NT2/D1 (cell line): ENCODE data around the gene USH1C.

Experiments used
- DNase-seq: peaks from one replicate; pipeline ENCODE4 v3.0.0-alpha.2; 2011; ENCODE audit warnings: low read depth, low spot score
- H3K27me3 ChIP-seq: 2 replicates; pipeline ENCODE4 v1.6.0; 2011; ENCODE audit warnings: mild to moderate bottlenecking; ENCODE audit not compliant: insufficient read length, insufficient read depth
- H3K36me3 ChIP-seq: 2 replicates; pipeline ENCODE4 v1.6.1; 2011; ENCODE audit warnings: mild to moderate bottlenecking, low read length, mixed read lengths; ENCODE audit not compliant: insufficient read depth, insufficient read length
- H3K4me1 ChIP-seq: 2 replicates; pipeline ENCODE4 v1.5.1; 2011; ENCODE audit not compliant: insufficient read depth, insufficient read length
- H3K4me3 ChIP-seq: 2 replicates; pipeline ENCODE4 v1.5.1; 2011; ENCODE audit warnings: low read depth; ENCODE audit not compliant: insufficient read length
- H3K9ac ChIP-seq: 2 replicates; pipeline ENCODE4 v1.6.0; 2011; ENCODE audit warnings: low read depth; ENCODE audit not compliant: insufficient read length
- H3K9me3 ChIP-seq: 2 replicates; pipeline ENCODE4 v1.5.1; 2011; ENCODE audit warnings: mild to moderate bottlenecking, low read length; ENCODE audit not compliant: insufficient read depth
- SUZ12 ChIP-seq: IDR thresholded peaks from 2 replicates; pipeline ENCODE4 v1.6.1; 2011; ENCODE audit not compliant: insufficient read length, insufficient read depth; ENCODE audit errors: extremely low read depth
- YY1 ChIP-seq: IDR thresholded peaks from 2 replicates; pipeline ENCODE4 v1.6.1; 2011; ENCODE audit not compliant: insufficient read length, insufficient read depth
- ZNF274 ChIP-seq: IDR thresholded peaks from 2 replicates; pipeline ENCODE4 v1.6.1; 2011; ENCODE audit warnings: mild to moderate bottlenecking, low read depth, low read length

USH1C gene

GRCh38 chr11:17564687-17565042, 20.4 kb upstream of the USH1C start:
- H3K9ac ChIP-seq = no peak overlapping the region
- H3K4me3 ChIP-seq = no peak overlapping the region
- no peaks in the 10 kb centered on the region for H3K4me1 ChIP-seq
- no peaks in the 10 kb centered on the region for H3K27me3 ChIP-seq
- TF ChIP-seq ZNF274 (no peak), SUZ12 (no peak), YY1 (no peak)
- no peak for DNase-seq
- no peaks in the 10 kb centered on the region for H3K36me3 ChIP-seq
- no peaks in the 10 kb centered on the region for H3K9me3 ChIP-seq

GRCh38 chr11:17563961-17564686, 19.9 kb upstream of the USH1C start:
- Histone ChIP-seq H3K27me3 (no peaks in the 10 kb centered on the region), H3K4me3 (no peak overlapping the region), H3K4me1 (no peaks in the 10 kb centered on the region), H3K36me3 (no peaks in the 10 kb centered on the region), H3K9me3 (no peaks in the 10 kb centered on the region), H3K9ac (no peak overlapping the region)
- TF ChIP-seq SUZ12 = no peak
- no peak for TF ChIP-seq ZNF274
- TF ChIP-seq YY1 = no peak
- DNase-seq = no peak

GRCh38 chr11:17563231-17563646, 19.0 kb upstream of the USH1C start:
- TF ChIP-seq YY1 = no peak
- TF ChIP-seq ZNF274 = no peak
- no peak for DNase-seq
- no peaks in the 10 kb centered on the region for H3K9me3 ChIP-seq
- H3K9ac ChIP-seq = no peak overlapping the region
- H3K27me3 ChIP-seq = no peaks in the 10 kb centered on the region
- H3K4me3 ChIP-seq = no peak overlapping the region
- no peaks in the 10 kb centered on the region for H3K4me1 ChIP-seq
- no peaks in the 10 kb centered on the region for H3K36me3 ChIP-seq

DNA sequence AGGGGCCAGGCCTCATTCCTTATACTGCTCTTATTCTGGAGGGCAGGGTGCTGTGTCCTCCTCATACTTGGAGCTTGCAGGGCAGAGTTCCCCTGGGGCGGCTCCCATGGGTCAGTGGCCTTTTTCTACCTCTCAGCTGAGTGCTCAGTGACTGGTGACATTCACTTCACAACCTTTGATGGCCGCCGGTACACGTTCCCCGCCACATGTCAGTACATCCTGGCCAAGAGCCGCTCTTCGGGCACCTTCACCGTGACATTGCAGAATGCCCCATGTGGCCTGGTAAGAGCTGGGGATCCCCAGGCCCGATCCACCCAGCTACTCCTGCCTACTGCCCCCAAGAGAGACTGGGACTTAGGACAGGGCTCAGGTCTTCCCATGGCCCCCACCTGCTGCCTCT, 17.3 kb upstream of the USH1C start:
- DNase-seq = no peak
- TF ChIP-seq YY1 (no peak), ZNF274 (no peak), SUZ12 (no peak)
- no peak overlapping the region for H3K9ac ChIP-seq
- H3K4me1 ChIP-seq = no peaks in the 10 kb centered on the region
- H3K27me3 ChIP-seq = no peaks in the 10 kb centered on the region
- H3K4me3 ChIP-seq = no peak overlapping the region
- no peaks in the 10 kb centered on the region for H3K36me3 ChIP-seq
- H3K9me3 ChIP-seq = no peaks in the 10 kb centered on the region

DNA sequence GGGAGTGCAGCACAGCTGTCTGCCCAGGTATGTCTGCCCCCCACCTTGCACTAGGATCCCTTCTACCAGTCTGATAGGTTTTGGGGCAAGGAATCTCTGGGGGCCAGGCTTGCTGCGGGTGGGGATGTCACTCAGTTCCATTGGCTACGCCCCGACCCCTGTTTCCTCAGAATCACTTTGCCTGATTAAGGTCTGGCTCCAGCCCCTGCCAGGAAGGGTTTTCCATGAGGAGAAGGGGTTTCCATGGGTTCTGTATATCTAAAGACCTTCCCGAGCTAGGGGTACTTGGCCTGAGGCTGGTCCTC, 16.8 kb upstream of the USH1C start:
- no peaks in the 10 kb centered on the region for H3K36me3 ChIP-seq
- H3K27me3 ChIP-seq = no peaks in the 10 kb centered on the region
- DNase-seq = no peak
- H3K4me1 ChIP-seq = no peaks in the 10 kb centered on the region
- H3K9ac ChIP-seq = no peak overlapping the region
- TF ChIP-seq YY1 = no peak
- no peak for TF ChIP-seq ZNF274
- TF ChIP-seq SUZ12 = no peak
- no peaks in the 10 kb centered on the region for H3K9me3 ChIP-seq
- no peak overlapping the region for H3K4me3 ChIP-seq

DNA sequence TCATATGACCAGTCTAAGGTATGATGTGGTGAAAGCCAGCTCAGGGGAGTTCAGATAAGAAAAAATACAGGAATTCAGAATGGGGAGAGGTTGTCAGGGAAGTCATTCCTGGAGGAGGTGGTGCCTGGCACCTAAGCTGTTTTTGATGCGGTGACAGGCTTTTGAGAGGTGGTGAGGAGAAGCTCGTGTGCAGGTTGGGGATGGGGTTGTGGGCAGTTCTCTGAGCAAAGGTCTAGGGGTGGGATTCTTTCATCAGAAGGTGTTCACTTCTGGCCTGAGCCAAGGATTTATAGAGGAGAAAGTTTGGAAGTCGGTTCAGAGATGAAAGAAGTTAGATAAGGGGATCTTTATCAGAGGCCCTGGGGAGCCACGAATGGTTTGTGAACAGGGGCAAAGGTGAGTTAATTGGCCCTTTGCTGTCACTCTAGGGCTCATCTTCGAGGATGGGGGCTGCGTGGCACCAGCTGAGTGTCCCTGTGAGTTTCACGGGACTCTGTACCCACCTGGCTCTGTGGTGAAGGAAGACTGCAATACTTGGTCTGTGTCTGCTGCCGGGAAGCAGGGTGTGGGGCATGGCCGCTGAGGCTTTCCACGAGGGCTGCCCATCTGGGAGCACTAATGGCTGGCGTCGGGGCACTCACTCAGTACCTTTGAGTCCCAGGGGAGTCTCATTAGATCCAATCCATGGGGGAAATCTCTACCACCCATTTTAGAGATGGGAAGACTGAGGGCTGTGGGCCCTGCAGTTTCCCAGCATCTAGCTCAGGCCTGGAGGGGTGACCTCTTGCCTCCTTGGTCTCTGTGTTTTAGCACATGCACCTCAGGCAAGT, 16.3 kb upstream of the USH1C start:
- Histone ChIP-seq H3K4me1 (no peaks in the 10 kb centered on the region), H3K9ac (no peak overlapping the region), H3K4me3 (no peak overlapping the region), H3K9me3 (no peaks in the 10 kb centered on the region), H3K36me3 (no peaks in the 10 kb centered on the region), H3K27me3 (no peaks in the 10 kb centered on the region)
- DNase-seq = no peak
- TF ChIP-seq SUZ12 (no peak), YY1 (no peak), ZNF274 (no peak)

DNA sequence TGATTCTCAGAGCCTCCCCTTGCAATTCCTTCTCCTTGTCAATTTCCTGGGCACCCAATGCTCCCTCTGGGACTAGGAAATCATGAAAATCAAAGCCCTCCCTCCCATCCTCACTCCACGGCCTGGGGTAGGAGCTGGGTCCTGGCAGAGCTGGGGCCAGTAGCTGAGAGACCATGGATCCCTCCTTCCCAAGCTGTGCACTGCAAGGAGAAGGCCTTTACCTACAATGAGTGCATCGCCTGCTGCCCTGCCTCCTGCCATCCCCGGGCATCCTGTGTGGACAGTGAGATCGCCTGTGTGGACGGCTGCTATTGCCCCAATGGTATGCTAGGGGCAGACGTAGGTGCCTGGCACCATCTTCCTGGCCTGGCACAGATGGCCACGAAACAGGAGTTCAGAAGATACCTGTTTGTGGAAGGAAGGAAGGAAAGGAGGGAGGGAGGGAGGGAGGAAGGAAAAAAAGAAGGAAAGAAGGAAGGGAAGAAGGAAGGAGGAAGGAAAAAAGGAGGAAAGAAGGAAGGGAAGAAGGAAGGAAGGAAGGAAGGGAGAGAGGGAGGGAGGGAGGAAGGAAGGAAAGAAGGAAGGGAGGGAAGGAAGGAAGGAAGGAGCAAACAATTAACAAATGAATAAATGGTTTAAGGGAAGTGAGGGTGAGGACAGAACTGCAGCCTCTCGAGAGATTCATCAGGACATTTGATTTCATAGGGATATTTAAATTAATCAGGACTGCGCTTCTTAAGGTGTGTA, 15.3 kb upstream of the USH1C start:
- no peak overlapping the region for H3K4me3 ChIP-seq
- H3K4me1 ChIP-seq = no peaks in the 10 kb centered on the region
- no peak for TF ChIP-seq YY1
- no peak for TF ChIP-seq SUZ12
- TF ChIP-seq ZNF274 = no peak
- no peak for DNase-seq
- H3K9ac ChIP-seq = no peak overlapping the region
- H3K9me3 ChIP-seq = no peaks in the 10 kb centered on the region
- no peaks in the 10 kb centered on the region for H3K36me3 ChIP-seq
- H3K27me3 ChIP-seq = no peaks in the 10 kb centered on the region
